Adipocyte (in vitro differentiated cells): ENCODE data around the gene TIMM21.
A peak's percentile ranks its signal among the peaks of the same experiment; 100 is the strongest.

ENCODE experiments used
- DNase-seq: peaks from one replicate; pipeline ENCODE4 v3.0.0-alpha.2; 2015; ENCODE audit warnings: low read depth
- H3K27me3 ChIP-seq: replicated peaks from 2 replicates; pipeline ENCODE4 v1.7.0; 2013; ENCODE audit warnings: mild to moderate bottlenecking, low read length, moderate library complexity; ENCODE audit not compliant: control insufficient read depth, insufficient read depth
- H3K36me3 ChIP-seq: 2 replicates; pipeline ENCODE4 v1.7.0; 2013; ENCODE audit warnings: low read length, mild to moderate bottlenecking, moderate library complexity; ENCODE audit not compliant: control insufficient read depth, insufficient read depth, severe bottlenecking
- H3K4me1 ChIP-seq: 2 replicates; pipeline ENCODE4 v1.7.0; 2013; ENCODE audit warnings: mild to moderate bottlenecking, low read length, moderate library complexity; ENCODE audit not compliant: control insufficient read depth, insufficient read depth
- H3K4me3 ChIP-seq: 2 replicates; pipeline ENCODE4 v1.7.0; 2013; ENCODE audit warnings: mild to moderate bottlenecking, low read length, moderate library complexity
- H3K9ac ChIP-seq: 2 replicates; pipeline ENCODE4 v1.7.0; 2013; ENCODE audit warnings: mild to moderate bottlenecking, low read length, moderate library complexity
- H3K9me3 ChIP-seq: 2 replicates; pipeline ENCODE4 v1.7.0; 2013; ENCODE audit warnings: mild to moderate bottlenecking, low read length, moderate library complexity; ENCODE audit not compliant: control insufficient read depth

TIMM21 gene

GRCh38 chr18:74190086-74190485 lies 41.8 kb downstream of the TIMM21 start:
- H3K4me1 ChIP-seq: peaks cover 18% of the 10 kb centered on the region
- H3K9me3 ChIP-seq: no peaks in the 10 kb centered on the region
- no peaks in the 10 kb centered on the region for H3K36me3 ChIP-seq
- H3K4me3 ChIP-seq: no peak overlapping the region
- peak; percentile 56 for DNase-seq
- no peak overlapping the region for H3K9ac ChIP-seq
- H3K27me3 ChIP-seq: peaks cover 24% of the 10 kb centered on the region

DNA sequence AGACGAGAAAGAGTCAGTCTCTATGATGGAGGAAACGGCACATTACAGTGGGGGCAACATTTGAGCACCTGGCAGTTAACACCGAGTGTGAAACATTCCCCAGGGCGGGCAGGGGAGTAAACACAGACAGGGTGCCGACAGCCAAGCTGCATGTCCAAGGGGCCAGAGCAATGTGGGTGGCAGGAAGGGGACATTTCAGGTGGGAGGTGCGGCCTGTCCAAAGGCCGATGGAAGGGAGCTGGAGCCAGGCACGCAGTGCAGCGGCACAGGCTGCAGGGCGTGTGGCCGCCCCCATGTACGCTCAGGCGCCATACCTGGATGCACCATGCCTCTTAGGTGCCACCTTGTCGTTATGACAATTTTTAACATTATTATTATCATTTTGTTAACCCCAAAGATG lies 43.3 kb downstream of the TIMM21 start:
- Histone ChIP-seq H3K9ac (no peak overlapping the region), H3K4me3 (no peak overlapping the region), H3K36me3 (no peaks in the 10 kb centered on the region), H3K9me3 (no peaks in the 10 kb centered on the region), H3K4me1 (peaks cover 24% of the 10 kb centered on the region), H3K27me3 (peaks cover 20% of the 10 kb centered on the region)
- no peak for DNase-seq

- H3K27me3 ChIP-seq: peaks cover 7% of the 10 kb centered on the region
- no peaks in the 10 kb centered on the region for H3K36me3 ChIP-seq
- no peak for DNase-seq
- H3K4me3 ChIP-seq: no peak overlapping the region
- H3K9ac ChIP-seq: no peak overlapping the region
- peaks cover 29% of the 10 kb centered on the region for H3K4me1 ChIP-seq
- H3K9me3 ChIP-seq: no peaks in the 10 kb centered on the region
Measured at GRCh38 chr18:74194691-74195090, 46.4 kb downstream of the TIMM21 start.

DNA sequence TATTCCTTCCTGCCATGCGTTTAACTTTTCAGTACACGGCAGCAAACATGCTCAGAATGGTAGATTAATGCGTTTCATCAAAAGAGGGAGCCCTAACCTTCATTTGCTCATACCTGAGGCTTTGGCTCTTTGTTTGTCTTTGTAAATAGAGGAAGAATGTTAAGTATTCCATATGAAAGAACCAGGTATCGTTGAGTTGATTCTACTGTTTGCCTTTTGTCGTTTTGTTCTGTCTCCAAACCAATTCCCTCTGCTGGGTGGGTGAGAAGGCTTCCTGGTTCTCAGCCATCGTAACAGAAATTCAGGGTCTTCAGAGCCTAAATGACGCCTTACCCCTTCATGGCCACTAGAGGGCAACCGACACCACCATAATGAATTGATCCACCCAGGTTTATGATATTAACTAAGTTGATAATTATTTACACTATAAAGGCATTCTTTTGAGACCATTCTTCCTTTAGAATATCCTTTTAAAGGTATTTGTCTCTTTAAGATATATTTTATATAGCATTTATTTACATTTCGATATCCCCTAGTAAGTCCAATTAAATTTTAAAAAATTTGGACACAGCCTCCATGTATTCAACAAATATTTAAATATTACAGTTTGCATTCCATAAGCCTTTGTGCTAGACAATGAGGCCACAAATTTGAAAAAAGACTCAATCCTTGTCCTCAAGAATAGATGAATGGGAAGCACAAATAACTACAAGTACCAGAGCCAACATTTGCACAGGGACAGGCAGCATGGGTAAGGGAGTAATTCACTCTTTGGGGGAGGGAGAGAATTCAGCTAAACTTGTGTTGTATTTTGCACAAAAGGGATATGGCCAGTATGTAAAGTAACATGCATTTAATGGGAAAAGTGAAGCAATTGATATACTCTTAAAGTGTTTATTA lies 48.1 kb downstream of the TIMM21 start:
- no peaks in the 10 kb centered on the region for H3K36me3 ChIP-seq
- H3K27me3 ChIP-seq: peaks cover 7% of the 10 kb centered on the region
- no peak overlapping the region for H3K4me3 ChIP-seq
- no peaks in the 10 kb centered on the region for H3K9me3 ChIP-seq
- H3K4me1 ChIP-seq: peaks cover 27% of the 10 kb centered on the region
- DNase-seq: peak; percentile 80
- peak overlapping the region; percentile 70 for H3K9ac ChIP-seq

DNA sequence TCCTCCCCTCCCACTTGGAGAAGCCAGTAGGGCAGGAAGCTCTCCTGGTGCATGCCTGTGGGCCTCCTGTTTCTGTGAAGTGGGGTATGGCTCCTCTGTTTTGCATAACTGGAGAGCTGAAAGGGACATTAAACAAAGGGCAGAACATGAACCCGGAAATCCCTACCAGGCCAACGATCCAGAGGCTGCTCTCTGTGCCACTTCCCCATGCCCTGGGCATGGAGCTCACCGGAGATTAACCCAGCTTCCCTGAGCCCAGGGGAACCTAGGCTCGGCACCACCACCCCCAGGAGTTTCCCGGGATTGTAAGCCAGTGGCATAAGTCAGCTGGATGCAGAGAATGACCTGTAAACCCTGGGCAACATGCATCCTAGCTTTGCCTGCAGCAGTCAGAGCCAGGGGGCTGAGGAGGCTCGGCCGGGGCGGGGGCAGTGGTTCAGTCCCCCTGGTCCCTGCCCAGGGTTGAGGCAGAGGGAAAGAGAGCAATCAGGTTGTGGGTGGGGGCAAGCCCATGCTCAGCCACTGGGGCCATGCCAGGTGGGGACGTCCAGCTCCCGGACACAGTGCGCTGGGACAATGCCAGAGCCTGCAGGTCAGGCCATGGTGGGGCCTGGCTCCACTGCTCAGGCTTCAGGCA lies 49.5 kb downstream of the TIMM21 start:
- DNase-seq: no peak
- Histone ChIP-seq H3K9ac (no peak overlapping the region), H3K9me3 (no peaks in the 10 kb centered on the region), H3K4me3 (no peak overlapping the region), H3K27me3 (peaks cover 5% of the 10 kb centered on the region), H3K36me3 (no peaks in the 10 kb centered on the region), H3K4me1 (peaks cover 27% of the 10 kb centered on the region)

DNA sequence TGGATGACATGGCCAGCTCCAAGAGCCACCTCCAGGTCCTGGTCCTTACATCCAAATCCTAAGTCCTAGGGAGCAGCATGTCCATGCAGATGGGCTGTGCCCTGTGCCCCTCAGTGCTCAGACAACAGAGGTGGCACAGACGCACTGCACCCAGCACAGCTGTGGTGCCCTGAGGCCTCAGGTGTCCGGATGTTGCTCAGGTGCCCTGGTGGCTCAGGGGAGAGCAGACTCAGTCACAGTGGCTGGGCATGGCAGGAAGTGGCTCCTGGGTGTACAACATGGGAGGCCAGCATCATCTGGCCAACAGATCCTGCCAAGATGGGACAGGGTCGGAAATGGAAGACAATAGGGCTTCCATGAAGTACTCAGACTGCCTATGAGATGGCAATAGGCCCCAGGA lies 50.1 kb downstream of the TIMM21 start:
- H3K9ac ChIP-seq: no peak overlapping the region
- H3K9me3 ChIP-seq: no peaks in the 10 kb centered on the region
- no peak overlapping the region for H3K4me3 ChIP-seq
- H3K27me3 ChIP-seq: no peaks in the 10 kb centered on the region
- H3K36me3 ChIP-seq: no peaks in the 10 kb centered on the region
- no peak for DNase-seq
- H3K4me1 ChIP-seq: peaks cover 27% of the 10 kb centered on the region

DNA sequence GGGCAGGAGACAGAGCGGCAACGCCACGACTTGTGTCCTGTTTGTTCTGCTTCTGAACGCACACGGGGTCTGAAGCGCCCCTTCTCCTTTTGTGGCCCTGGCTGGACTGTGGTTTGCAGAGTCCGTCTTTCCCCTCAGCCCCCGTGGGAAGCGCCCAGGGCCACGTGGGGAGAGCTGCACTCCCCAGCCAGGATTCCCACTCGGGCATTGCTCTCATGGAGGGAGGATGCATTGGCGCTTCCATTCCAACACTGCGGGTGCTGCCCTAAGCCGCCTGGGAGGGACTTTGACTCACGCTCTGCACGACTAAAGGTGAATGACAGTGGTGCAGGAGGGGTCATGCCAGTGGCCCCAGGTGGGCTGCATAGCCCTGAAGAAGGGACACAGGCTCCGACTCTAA lies 52.5 kb downstream of the TIMM21 start:
- Histone ChIP-seq H3K36me3 (no peaks in the 10 kb centered on the region), H3K9ac (peak overlapping the region; percentile 16), H3K27me3 (no peaks in the 10 kb centered on the region), H3K4me1 (peaks cover 27% of the 10 kb centered on the region), H3K9me3 (no peaks in the 10 kb centered on the region), H3K4me3 (no peak overlapping the region)
- DNase-seq: no peak

GRCh38 chr18:74203811-74204210 lies 55.5 kb downstream of the TIMM21 start:
- peaks cover 8% of the 10 kb centered on the region for H3K4me1 ChIP-seq
- no peaks in the 10 kb centered on the region for H3K9me3 ChIP-seq
- H3K36me3 ChIP-seq: no peaks in the 10 kb centered on the region
- no peak overlapping the region for H3K4me3 ChIP-seq
- DNase-seq: no peak
- no peaks in the 10 kb centered on the region for H3K27me3 ChIP-seq
- no peak overlapping the region for H3K9ac ChIP-seq

- no peak overlapping the region for H3K9ac ChIP-seq
- DNase-seq: peak; percentile 9
- H3K4me3 ChIP-seq: no peak overlapping the region
- no peaks in the 10 kb centered on the region for H3K36me3 ChIP-seq
- no peaks in the 10 kb centered on the region for H3K27me3 ChIP-seq
- H3K4me1 ChIP-seq: peaks cover 8% of the 10 kb centered on the region
- no peaks in the 10 kb centered on the region for H3K9me3 ChIP-seq
Measured at GRCh38 chr18:74204526-74205152, 56.3 kb downstream of the TIMM21 start.
